ENCODE results near the gene FA2H.

Gene FA2H

GRCh38 chr16:74747716-74748615 is 26.7 kb downstream of the FA2H start:
- ChIA-PET POLR2A (no interaction called here), CTCF (interaction anchor here (1.6 kb wide), 1 partner anchor 10 kb away, joined by 4 read pairs; no protein-coding TSS in a partner anchor)
- no peak for TF ChIP-seq CTCF (IDR thresholded peaks at IDR 0.05; ENCODE audit: control extremely low read depth, extremely low read depth, low read depth, missing control alignments)
- DNase-seq (ENCODE audit: extremely low spot score): no peak

GRCh38 chr16:74745926-74746325 is 28.7 kb downstream of the FA2H start:
- POLR2A ChIA-PET: no interaction called here
- CTCF ChIA-PET: no interaction called here
- DNase-seq (ENCODE audit: extremely low spot score): no peak
- TF ChIP-seq CTCF (IDR thresholded peaks at IDR 0.05; ENCODE audit: control extremely low read depth, extremely low read depth, low read depth, missing control alignments): no peak

GRCh38 chr16:74745109-74745615 is 29.5 kb downstream of the FA2H start:
- no peak for TF ChIP-seq CTCF (IDR thresholded peaks at IDR 0.05; ENCODE audit: control extremely low read depth, extremely low read depth, low read depth, missing control alignments)
- CTCF ChIA-PET: interaction anchor here (0.9 to 1.2 kb wide), 2 partner anchors 9 to 12 kb away, joined by 3 read pairs; no protein-coding TSS in a partner anchor
- POLR2A ChIA-PET: no interaction called here
- no peak for DNase-seq (ENCODE audit: extremely low spot score)

- ChIA-PET CTCF (interaction anchor here (0.9 to 1.2 kb wide), 2 partner anchors 9 to 12 kb away, joined by 3 read pairs; no protein-coding TSS in a partner anchor), POLR2A (no interaction called here)
These were observed 30.1 kb downstream of the FA2H start for GRCh38 chr16:74744566-74744965.

GRCh38 chr16:74743668-74744299 is 30.8 kb downstream of the FA2H start:
- ChIA-PET CTCF (no interaction called here), POLR2A (no interaction called here)
- TF ChIP-seq CTCF (IDR thresholded peaks at IDR 0.05; ENCODE audit: control extremely low read depth, extremely low read depth, low read depth, missing control alignments): no peak
- no peak for DNase-seq (ENCODE audit: extremely low spot score)

More at GRCh38 chr16:74744566-74744965, 30.1 kb downstream of the FA2H start:
- no peak for DNase-seq (ENCODE audit: extremely low spot score)
- no peak for TF ChIP-seq CTCF (IDR thresholded peaks at IDR 0.05; ENCODE audit: control extremely low read depth, extremely low read depth, low read depth, missing control alignments)

- no peak for DNase-seq (ENCODE audit: extremely low spot score)
- TF ChIP-seq CTCF (IDR thresholded peaks at IDR 0.05; ENCODE audit: control extremely low read depth, extremely low read depth, low read depth, missing control alignments): no peak
- POLR2A ChIA-PET: no interaction called here
- CTCF ChIA-PET: interaction anchor here (1.8 kb wide), 1 partner anchor 120 kb away, joined by 3 read pairs; no protein-coding TSS in a partner anchor
These were observed 31.5 kb downstream of the FA2H start for GRCh38 chr16:74743045-74743667.
